ENCODE data around the gene ALDH6A1. TPM values are rescaled to one million over a fixed set of nuclear protein-coding genes. Genes with fewer than 3 reads are reported as not detected.

ALDH6A1 gene
- polyA plus RNA-seq, 1 donor from 2014 or later = 11.1 TPM

DNA sequence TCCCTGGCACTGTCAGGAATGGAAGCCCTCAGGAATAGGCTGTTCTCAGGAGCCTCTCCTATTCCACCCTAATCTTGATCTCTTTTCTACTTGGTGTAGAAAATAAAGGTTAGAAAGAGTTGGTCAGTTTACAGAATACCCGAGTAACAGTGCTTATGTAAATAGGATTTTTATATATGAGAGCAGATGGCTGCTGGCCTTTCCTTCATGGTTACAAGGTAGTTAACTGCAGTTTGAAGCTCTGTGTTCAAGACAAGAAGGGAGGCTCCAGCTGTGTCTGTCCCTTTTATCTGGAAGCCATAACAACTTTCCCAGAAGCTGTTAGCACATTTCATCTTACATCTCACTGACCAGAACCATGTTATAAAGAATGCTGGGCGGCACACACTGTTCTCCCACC, 42.0 kb downstream of the ALDH6A1 start:
- H4K20me1 ChIP-seq (ENCODE audit: insufficient read depth) = no peaks in the 10 kb centered on the region
- H2AFZ ChIP-seq (ENCODE audit: low read depth, low read length) = no peak overlapping the region
- H3K9me2 ChIP-seq (ENCODE audit: insufficient read depth, low read length) = no peaks in the 10 kb centered on the region
- H3K27ac ChIP-seq (ENCODE audit: low read length) = no peak overlapping the region
- H3K9ac ChIP-seq (ENCODE audit: low read length) = no peak overlapping the region
- no peak overlapping the region for H3K4me3 ChIP-seq (ENCODE audit: low read length)
- TF ChIP-seq RAD21 (conservative IDR thresholded peaks at IDR 0.05) (no peak), EP300 (conservative IDR thresholded peaks at IDR 0.05; ENCODE audit: poor library complexity, severe bottlenecking) (no peak), POLR2AphosphoS5 (IDR thresholded peaks at IDR 0.05) (no peak), CTCF (IDR thresholded peaks at IDR 0.05; ENCODE audit: poor library complexity, severe bottlenecking) (no peak), MXI1 (conservative IDR thresholded peaks at IDR 0.05; ENCODE audit: poor library complexity, severe bottlenecking) (no peak), EZH2 (IDR thresholded peaks at IDR 0.05; ENCODE audit: borderline replicate concordance, insufficient read depth, low read length, poor library complexity, severe bottlenecking) (no peak), TAF1 (IDR thresholded peaks at IDR 0.05; ENCODE audit: low read depth) (no peak), SMC3 (conservative IDR thresholded peaks at IDR 0.05; ENCODE audit: poor library complexity) (no peak)
- TF ChIP-seq, protein P1, sequence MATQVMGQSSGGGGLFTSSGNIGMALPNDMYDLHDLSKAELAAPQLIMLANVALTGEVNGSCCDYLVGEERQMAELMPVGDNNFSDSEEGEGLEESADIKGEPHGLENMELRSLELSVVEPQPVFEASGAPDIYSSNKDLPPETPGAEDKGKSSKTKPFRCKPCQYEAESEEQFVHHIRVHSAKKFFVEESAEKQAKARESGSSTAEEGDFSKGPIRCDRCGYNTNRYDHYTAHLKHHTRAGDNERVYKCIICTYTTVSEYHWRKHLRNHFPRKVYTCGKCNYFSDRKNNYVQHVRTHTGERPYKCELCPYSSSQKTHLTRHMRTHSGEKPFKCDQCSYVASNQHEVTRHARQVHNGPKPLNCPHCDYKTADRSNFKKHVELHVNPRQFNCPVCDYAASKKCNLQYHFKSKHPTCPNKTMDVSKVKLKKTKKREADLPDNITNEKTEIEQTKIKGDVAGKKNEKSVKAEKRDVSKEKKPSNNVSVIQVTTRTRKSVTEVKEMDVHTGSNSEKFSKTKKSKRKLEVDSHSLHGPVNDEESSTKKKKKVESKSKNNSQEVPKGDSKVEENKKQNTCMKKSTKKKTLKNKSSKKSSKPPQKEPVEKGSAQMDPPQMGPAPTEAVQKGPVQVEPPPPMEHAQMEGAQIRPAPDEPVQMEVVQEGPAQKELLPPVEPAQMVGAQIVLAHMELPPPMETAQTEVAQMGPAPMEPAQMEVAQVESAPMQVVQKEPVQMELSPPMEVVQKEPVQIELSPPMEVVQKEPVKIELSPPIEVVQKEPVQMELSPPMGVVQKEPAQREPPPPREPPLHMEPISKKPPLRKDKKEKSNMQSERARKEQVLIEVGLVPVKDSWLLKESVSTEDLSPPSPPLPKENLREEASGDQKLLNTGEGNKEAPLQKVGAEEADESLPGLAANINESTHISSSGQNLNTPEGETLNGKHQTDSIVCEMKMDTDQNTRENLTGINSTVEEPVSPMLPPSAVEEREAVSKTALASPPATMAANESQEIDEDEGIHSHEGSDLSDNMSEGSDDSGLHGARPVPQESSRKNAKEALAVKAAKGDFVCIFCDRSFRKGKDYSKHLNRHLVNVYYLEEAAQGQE (IDR thresholded peaks at IDR 0.05; ENCODE audit: borderline replicate concordance) = no peak
- H3K9me3 ChIP-seq (ENCODE audit: low read length) = no peaks in the 10 kb centered on the region
- H3F3A ChIP-seq (ENCODE audit: insufficient read depth, low read length, poor library complexity, severe bottlenecking) = no peaks in the 10 kb centered on the region
- H3K36me3 ChIP-seq (ENCODE audit: insufficient read depth, low read length) = no peaks in the 10 kb centered on the region
- H3K4me2 ChIP-seq (ENCODE audit: low read length) = no peak overlapping the region
- no peaks in the 10 kb centered on the region for H3K27me3 ChIP-seq (ENCODE audit: insufficient read depth, low read depth, low read length)
- no peaks in the 10 kb centered on the region for H3K79me2 ChIP-seq (replicated peaks; ENCODE audit: insufficient read depth, low read length)

DNA sequence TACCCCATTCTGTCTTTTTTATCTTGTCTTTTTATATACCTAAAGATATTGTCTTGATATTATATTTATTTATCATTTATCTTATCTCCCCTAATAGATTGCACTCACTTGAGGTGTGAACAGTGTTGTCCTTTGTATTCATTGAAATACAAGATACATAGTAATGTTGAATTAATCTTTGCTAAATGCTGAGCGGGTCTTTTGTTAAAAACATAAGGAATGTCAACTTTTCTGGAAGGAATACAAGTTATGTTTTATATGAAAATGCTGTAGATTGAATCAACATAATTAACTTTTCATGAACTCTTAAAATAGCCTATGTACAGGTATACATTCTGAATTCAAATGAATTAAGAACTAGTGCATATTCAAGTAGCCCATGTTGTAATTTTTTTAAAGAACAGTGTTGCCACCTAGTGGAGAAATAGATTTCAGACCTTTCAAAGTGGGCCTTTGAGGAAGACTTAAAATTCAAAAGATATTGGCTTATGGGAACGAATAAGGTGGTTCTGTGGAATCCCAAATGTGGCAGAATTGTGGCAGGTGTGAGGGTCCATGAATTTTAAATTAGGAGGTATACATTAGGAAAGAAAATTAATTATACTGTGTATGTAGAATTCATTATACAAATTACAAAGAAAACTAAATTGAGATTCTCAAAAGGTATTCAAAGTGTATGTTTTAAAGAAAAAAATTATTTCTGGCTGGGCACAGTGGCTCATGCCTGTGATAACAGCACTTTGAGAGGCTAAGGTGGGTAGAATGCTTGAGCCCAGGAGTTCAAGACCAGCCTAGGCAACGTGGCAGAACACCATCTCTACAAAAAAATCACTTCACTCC, 46.0 kb downstream of the ALDH6A1 start:
- Histone ChIP-seq H3K9me3 (ENCODE audit: low read length) (no peaks in the 10 kb centered on the region), H3K9ac (ENCODE audit: low read length) (no peak overlapping the region), H3K27me3 (ENCODE audit: insufficient read depth, low read depth, low read length) (no peaks in the 10 kb centered on the region), H3F3A (ENCODE audit: insufficient read depth, low read length, poor library complexity, severe bottlenecking) (no peaks in the 10 kb centered on the region), H3K36me3 (ENCODE audit: insufficient read depth, low read length) (no peaks in the 10 kb centered on the region), H3K79me2 (replicated peaks; ENCODE audit: insufficient read depth, low read length) (no peaks in the 10 kb centered on the region), H3K4me3 (ENCODE audit: low read length) (no peak overlapping the region), H2AFZ (ENCODE audit: low read depth, low read length) (no peak overlapping the region), H3K4me2 (ENCODE audit: low read length) (no peak overlapping the region), H3K27ac (ENCODE audit: low read length) (no peak overlapping the region), H3K9me2 (ENCODE audit: insufficient read depth, low read length) (no peaks in the 10 kb centered on the region), H4K20me1 (ENCODE audit: insufficient read depth) (no peaks in the 10 kb centered on the region)
- TF ChIP-seq RAD21 (conservative IDR thresholded peaks at IDR 0.05) (peak; percentile 73), CTCF (IDR thresholded peaks at IDR 0.05; ENCODE audit: poor library complexity, severe bottlenecking) (peak; percentile 74), SMC3 (conservative IDR thresholded peaks at IDR 0.05; ENCODE audit: poor library complexity) (peak; percentile 66), MXI1 (conservative IDR thresholded peaks at IDR 0.05; ENCODE audit: poor library complexity, severe bottlenecking) (no peak)

Data from neural cell (in vitro differentiated cells).